Keratinocyte (primary cell): Measurements from ENCODE around the gene GLT1D1.

Experiments
- CTCF ChIP-seq, 3 experiments: IDR thresholded peaks in 1 of 3; conservative IDR thresholded peaks in 1 of 3; optimal IDR thresholded peaks in 1 of 3; 2 replicates in 2 of 3; 3 replicates in 1 of 3; pipeline versions ENCODE3 to v1.5.1; 2011; ENCODE audit warnings: low read length in 3 of 3, mild to moderate bottlenecking in 3 of 3, moderate library complexity in 2 of 3, control low read depth in 1 of 3, inconsistent platforms in 1 of 3; ENCODE audit not compliant: insufficient read depth in 2 of 3; ENCODE audit errors: extremely low read depth in 1 of 3
- EZH2 ChIP-seq: IDR thresholded peaks from one replicate; pipeline ENCODE4 v1.6.1; 2012; ENCODE audit warnings: inconsistent platforms, mild to moderate bottlenecking, low read length, moderate library complexity

- TF ChIP-seq CTCF (optimal IDR thresholded peaks at IDR 0.05 in 1 of 3, IDR thresholded peaks at IDR 0.05 in 1 of 3, conservative IDR thresholded peaks at IDR 0.05 in 1 of 3; ENCODE audit: extremely low read depth in 1 of 3, insufficient read depth in 2 of 3, low read length in 3 of 3) (no peak), EZH2 (no peak)
These were observed 46.7 kb upstream of the GLT1D1 start for GRCh38 chr12:128806573-128806972.
